ENCODE measurements around the gene SP140.

Gene SP140

GRCh38 chr2:230217424-230217823 lies 8.1 kb upstream of the SP140 start:
- TF ChIP-seq FOXM1 (IDR thresholded peaks at IDR 0.05; ENCODE audit: borderline replicate concordance, low read depth) (no peak), USF1 (IDR thresholded peaks at IDR 0.05) (no peak), TEAD4 (IDR thresholded peaks at IDR 0.05) (no peak), TAF1 (IDR thresholded peaks at IDR 0.05; ENCODE audit: low read depth) (no peak), NFIC (IDR thresholded peaks at IDR 0.05) (no peak)
- TF ChIP-seq, protein P1, sequence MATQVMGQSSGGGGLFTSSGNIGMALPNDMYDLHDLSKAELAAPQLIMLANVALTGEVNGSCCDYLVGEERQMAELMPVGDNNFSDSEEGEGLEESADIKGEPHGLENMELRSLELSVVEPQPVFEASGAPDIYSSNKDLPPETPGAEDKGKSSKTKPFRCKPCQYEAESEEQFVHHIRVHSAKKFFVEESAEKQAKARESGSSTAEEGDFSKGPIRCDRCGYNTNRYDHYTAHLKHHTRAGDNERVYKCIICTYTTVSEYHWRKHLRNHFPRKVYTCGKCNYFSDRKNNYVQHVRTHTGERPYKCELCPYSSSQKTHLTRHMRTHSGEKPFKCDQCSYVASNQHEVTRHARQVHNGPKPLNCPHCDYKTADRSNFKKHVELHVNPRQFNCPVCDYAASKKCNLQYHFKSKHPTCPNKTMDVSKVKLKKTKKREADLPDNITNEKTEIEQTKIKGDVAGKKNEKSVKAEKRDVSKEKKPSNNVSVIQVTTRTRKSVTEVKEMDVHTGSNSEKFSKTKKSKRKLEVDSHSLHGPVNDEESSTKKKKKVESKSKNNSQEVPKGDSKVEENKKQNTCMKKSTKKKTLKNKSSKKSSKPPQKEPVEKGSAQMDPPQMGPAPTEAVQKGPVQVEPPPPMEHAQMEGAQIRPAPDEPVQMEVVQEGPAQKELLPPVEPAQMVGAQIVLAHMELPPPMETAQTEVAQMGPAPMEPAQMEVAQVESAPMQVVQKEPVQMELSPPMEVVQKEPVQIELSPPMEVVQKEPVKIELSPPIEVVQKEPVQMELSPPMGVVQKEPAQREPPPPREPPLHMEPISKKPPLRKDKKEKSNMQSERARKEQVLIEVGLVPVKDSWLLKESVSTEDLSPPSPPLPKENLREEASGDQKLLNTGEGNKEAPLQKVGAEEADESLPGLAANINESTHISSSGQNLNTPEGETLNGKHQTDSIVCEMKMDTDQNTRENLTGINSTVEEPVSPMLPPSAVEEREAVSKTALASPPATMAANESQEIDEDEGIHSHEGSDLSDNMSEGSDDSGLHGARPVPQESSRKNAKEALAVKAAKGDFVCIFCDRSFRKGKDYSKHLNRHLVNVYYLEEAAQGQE (IDR thresholded peaks at IDR 0.05; ENCODE audit: low read depth) = no peak

DNA sequence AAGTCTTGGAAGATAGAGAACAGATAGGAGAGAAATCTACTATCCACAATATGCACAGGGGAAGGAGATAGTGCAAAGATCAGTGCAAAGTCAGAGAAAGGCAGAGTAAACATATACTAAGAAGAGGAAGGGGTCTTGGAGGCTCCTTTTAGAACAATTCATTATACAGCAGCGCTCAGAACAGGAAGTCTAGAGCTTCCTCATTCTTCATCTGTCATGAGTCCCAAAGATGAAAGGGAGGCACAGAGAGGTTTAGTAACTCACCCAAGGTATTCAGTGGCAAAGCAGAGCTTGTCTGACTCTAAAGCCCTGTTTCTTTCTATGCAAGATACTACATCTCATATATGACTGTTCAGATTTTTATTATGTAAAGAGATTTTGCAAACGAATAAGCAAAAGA lies 7.1 kb upstream of the SP140 start:
- TF ChIP-seq TCF12 (IDR thresholded peaks at IDR 0.05; ENCODE audit: low read depth) = no peak
- TF ChIP-seq TAF1 (IDR thresholded peaks at IDR 0.05; ENCODE audit: low read depth) = no peak
- TF ChIP-seq NFIC (IDR thresholded peaks at IDR 0.05) = no peak
- no peak for TF ChIP-seq ZBTB7A (IDR thresholded peaks at IDR 0.05; ENCODE audit: low read depth)
- TF ChIP-seq MAX (IDR thresholded peaks at IDR 0.05) = no peak
- TF ChIP-seq, protein P1 (IDR thresholded peaks at IDR 0.05; ENCODE audit: low read depth) = no peak
- no peak for TF ChIP-seq USF1 (IDR thresholded peaks at IDR 0.05)
- no peak for TF ChIP-seq FOXM1 (IDR thresholded peaks at IDR 0.05; ENCODE audit: borderline replicate concordance, low read depth)

- TF ChIP-seq CEBPB (IDR thresholded peaks at IDR 0.05) (no peak), EP300 (IDR thresholded peaks at IDR 0.05; ENCODE audit: borderline replicate concordance) (no peak), ZBTB7A (IDR thresholded peaks at IDR 0.05; ENCODE audit: low read depth) (no peak), YY1 (IDR thresholded peaks at IDR 0.05; ENCODE audit: low read depth) (no peak), EGR1 (IDR thresholded peaks at IDR 0.05) (no peak), TCF12 (IDR thresholded peaks at IDR 0.05; ENCODE audit: low read depth) (no peak), RAD21 (IDR thresholded peaks at IDR 0.05; ENCODE audit: low read depth) (no peak), USF1 (IDR thresholded peaks at IDR 0.05) (no peak), FOXM1 (IDR thresholded peaks at IDR 0.05; ENCODE audit: borderline replicate concordance, low read depth) (no peak), TAF1 (IDR thresholded peaks at IDR 0.05; ENCODE audit: low read depth) (no peak), CREB1 (IDR thresholded peaks at IDR 0.05; ENCODE audit: low read depth) (no peak), NFIC (IDR thresholded peaks at IDR 0.05) (no peak), TEAD4 (IDR thresholded peaks at IDR 0.05) (no peak), MAX (IDR thresholded peaks at IDR 0.05) (no peak)
- TF ChIP-seq, protein P1 (IDR thresholded peaks at IDR 0.05; ENCODE audit: low read depth) = no peak
Measured at GRCh38 chr2:230219419-230220331, 5.9 kb upstream of the SP140 start, which contains the start of gene SP110. Gene SP110 (minus strand): TSS chr2:230219984. CDS start chr2:230216927, 3,057 bp downstream.
